Measurements from ENCODE around the gene RCOR1. TPM values are rescaled to one million over a fixed set of nuclear protein-coding genes. Genes with fewer than 3 reads are reported as not detected.
A peak's percentile ranks its signal among the peaks of the same experiment; 100 is the strongest.
"Not testable (repeated sequence)": the region's sequence is repeated elsewhere in the genome, so short reads cannot be mapped to it uniquely, and the experiment has no call there.

The RCOR1 gene
- polyA plus RNA-seq, 10 donors: 22.8 to 39.9 (median 30.9) TPM

DNA sequence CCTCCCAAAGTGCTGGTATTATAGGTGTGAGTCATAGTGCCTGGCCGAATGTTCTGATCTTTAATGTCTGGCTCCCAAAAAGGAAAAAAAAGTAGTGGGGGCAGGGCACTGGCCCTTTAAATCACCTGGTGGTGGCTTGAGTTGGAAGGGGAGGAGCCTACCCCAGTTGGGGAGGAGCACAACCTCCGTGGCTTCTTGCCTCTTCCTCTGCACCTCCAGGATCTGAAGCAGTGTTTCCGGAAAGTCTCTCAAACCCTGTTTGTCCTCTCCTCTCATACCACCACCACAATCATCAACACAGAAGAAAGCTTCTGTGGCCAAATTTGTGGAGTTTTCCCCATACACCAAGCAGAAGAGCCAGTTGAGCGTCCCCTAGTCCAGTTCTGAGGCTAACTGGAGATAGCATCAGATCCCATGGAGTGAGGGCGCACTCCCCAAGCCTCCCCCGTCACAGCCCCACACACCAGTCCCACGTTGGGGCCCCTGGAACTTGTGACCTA is 24.3 kb upstream of the RCOR1 start:
- DNase-seq: no peak

DNA sequence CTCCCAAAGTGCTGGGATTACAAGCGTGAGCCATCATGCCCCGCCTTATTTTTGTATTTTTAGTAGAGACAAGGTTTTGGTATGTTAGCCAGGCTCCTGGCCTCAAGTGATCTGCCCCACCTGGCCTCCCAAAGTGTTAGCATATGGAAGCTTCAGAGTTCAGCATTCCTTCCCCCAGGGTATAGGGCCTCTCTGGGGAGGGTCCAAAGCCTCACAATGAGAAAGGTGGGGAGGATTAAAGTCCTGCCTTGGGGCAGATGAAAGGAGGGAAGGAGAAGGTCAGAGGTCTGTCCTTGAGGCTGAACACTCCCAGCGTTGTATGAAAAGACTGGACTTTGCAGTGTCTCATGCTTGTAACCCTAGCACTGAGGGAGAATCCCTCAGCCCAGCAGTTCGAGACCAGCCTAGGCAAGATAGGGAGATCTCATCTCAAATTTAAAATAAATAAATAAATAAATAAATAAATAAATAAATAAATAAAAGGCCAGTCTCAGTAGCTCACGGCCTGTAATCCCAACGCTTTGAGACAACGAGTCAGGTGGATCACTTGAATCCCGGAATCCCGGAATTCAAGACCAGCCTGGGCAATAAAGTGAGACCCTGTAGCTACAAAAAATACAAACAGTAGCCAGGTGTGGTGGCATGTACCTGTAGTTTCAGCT is 22.0 kb upstream of the RCOR1 start:
- DNase-seq: no peak

DNA sequence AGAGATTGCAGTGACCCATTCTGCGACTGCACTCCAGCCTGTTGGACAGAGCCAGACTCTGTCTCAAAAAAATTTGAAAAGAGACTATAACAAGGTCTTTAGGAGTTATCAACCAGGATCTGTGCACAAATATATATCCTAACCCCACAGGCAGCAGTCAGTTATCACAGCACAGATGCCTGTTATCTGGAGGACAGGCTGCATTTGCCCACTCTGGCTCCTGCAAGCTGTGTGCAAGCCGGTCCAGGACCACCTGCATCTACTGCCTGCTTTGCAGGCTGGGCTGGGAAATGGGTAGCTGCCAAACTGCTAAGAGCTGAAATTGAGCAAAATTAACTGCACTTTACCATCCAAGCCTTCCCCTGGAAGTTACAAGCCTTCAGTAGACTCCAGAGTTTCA is 21.4 kb upstream of the RCOR1 start:
- DNase-seq: no peak

DNA sequence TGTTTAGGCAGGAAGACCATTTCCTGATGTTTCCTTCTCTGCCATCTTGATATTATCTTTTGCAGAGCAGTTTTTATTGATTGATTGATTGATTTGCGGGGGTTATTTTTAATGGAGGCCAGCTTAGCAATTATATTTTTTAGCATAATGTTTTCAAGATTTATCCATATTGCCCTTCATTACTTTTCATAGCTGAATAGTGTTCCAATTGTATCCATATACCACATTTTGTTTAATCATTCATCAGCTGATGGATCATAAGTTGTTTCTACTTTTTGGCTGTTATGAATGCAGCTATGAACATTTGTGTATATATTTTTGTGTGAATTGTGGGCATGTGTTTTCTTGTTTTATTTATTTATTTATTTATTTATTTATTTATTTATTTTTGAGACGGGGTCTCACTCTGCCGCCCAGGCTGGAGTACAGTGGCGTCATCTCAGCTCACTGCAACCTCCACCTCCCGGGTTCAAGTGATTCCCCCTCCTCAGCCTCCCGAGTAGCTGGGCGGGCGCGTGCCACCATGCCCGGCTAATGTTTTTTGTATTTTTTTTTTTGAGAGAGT is 20.9 kb upstream of the RCOR1 start:
- DNase-seq: no peak

DNA sequence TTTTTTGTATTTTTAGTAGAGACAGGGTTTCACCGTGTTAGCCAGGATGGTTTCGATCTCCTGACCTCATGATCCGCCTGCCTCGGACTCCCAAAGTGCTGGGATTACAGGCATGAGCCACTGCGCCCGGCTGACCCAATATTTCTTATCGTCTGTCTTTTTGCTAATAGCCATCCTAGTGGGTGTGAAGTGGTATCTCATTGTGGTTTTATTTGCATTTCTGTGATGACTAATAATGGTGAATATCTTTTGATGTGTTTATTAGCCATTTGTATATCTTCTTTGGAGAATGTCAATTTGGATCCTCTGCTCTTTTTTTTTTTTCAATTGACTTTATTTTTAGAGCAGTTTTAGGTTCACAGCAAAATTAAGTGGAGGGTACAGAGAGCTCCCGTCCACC is 19.3 kb upstream of the RCOR1 start:
- DNase-seq: not testable (repeated sequence)

GRCh38 chr14:102573591-102574046 is 18.8 kb upstream of the RCOR1 start:
- DNase-seq: no peak

GRCh38 chr14:102574281-102575159 is 17.9 kb upstream of the RCOR1 start:
- peak in 1 of 3 donors; percentile 45 for DNase-seq

- DNase-seq: no peak
Observed at GRCh38 chr14:102575160-102575845, 17.1 kb upstream of the RCOR1 start.

DNA sequence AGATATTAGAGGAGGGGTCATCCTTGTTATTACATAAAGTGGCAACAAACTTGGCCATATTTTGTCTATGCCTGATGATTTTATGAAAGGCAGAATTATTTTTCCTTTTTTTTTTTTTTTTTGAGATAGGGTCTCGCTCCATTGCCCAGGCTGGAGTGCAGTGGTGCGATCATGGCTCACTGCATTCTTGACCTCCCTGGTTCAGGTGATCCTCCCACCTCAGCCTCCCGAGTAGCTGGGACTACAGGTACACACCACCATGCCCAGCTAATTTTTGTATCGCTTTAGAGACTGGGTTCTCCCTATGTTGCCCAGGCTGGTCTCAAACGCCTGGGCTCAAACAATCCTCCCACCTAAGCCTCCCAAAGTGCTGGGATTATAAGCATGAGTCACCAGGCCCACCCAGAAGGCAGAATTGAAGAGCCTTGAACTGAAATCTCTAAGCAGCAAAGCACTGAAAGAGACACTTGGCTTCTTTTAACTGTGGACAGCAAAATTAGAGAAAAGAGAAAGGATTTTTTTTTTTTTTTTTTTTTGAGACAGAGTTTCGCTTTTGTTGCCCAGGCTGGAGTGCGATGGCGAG is 16.5 kb upstream of the RCOR1 start:
- DNase-seq: not testable (repeated sequence)

GRCh38 chr14:102578821-102579220 is 13.6 kb upstream of the RCOR1 start:
- no peak for DNase-seq

DNA sequence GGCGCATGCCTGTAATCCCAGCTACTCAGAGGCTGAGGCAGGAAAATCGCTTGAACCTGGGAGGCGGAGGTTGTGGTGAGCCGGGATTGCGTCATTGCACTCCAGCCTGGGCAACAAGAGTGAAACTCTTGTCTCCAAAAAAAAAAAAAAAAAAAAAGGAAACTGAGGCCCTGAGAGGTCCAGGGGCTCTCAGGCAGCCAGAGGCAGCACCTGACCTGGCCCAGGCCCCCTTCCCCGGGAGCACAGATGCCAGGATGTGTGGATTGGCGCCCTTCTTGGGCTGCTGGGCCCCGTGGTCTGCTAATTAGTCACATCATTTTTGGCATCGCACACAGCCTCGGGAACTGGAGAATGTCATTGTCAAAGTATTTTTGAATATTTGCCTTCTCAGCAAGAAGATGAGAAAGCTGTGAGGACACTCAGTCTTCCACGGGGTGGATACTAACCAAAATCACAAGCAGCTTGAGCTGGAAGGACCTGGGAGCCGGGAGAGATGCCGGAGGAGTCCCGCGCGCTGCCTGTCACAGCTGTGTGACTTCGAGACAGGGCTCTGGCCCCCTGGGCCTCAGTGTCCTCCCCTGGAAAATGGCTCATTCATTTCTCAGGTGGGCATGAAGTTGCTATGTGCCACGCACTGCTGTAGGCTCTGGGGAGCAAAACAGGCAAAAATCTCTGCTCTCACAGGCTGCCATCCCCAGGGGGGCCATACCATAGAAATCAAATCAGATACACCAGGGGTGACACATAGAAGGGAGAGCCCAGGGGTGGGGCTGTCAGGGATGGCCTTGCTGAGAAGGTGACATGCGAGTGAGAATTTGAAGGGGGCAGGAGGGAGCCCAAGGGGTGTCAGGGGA is 12.5 kb upstream of the RCOR1 start:
- DNase-seq: peak in 2 of 3 donors; percentile 45 to 69

DNA sequence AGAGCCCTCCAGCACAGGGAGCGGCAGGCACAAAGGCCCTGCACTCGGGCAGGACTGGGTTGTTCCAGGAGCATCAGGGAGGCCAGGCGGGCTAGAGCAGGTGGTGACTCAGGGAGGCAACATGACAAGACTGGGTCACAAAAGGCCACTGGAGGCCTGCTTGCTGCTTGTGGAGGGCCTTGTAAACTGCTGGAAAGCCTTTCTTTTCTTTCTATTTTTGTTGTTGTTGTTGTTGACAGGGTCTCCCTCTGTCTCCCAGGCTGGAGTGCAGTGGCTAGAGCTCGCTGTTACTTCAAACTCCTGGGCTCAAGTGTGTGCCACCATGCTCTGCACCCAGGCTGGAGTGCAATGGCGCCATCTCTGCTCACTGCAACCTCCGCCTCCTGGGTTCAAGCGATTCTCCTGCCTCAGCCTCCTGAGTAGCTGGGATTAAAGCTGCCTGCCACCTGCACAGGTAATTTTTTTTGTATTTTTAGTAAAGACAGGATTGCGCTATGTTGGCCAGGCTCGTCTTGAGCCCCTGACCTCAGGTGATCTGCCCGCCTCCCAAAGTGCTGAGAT is 11.8 kb upstream of the RCOR1 start:
- DNase-seq: no peak

DNA sequence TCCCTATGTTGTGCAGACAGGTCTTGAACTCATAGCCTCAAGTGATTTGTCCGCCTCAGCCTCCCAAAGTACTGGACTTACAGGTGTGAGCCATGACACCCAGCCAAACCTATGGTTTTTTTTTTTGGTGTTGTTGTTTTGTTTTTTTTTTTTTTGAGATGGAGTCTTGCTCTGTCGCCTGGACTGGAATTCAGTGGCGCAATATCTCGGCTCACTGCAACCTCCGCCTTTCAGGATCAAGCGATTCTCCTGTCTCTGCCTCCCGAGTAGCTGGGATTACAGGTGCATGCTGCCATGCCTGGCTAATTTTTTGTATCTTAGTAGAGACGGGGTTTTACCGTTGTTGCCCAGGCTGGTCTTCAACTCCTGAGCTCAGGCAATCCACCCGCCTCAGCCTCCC is 11.3 kb upstream of the RCOR1 start:
- no peak for DNase-seq

DNA sequence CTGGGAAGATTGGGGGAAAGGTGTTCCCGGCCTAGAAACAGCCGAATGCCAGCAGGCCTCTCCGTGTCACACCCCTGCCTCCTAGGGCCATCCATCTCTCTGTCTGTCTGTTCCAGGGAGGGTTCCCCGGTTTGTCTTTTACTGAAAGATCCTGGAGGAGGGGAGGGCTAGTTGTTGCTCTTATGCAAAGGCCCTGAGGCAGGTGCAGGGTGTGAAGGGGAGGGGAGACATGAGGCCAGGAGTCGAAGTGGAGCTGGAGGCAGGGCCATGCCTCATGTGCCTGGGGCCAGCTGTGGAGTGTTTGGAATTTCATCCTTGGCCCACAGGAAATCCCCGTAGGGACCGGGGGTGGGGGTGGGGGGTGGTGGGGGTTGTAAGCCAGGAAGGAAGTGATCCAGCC is 8.7 kb upstream of the RCOR1 start:
- no peak for DNase-seq

GRCh38 chr14:102584871-102585869 is 7.3 kb upstream of the RCOR1 start:
- no peak for DNase-seq

DNA sequence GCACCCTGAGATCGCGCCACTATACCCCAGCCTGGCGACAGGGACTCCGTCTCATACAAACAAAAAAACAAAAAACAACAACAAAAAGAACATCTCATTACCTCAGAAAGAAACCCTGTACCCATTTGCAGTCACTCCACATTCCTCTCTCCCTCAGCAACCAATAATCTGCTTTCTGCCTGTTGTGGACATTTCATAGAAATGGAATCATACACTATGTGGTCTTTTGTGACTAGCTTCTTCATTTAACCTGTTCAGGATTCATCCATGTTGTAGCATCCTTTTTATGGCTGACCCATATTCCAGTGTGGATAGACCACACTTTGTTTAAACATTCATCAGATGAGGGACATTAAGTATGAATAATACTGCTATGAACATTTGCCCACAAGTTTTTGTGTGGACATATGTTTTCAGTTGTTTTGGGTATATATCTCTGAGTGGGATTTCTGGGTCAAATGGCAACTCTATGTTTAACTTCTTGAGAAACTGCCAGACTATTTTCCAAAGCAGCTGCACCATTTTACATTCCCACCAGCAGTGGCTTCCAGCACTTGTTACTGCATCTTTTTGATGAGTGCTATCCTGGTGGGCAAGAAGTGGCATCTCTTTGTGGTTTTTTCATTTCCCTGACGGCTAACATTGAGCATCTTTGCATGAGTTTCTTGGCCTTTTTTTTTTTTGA is 5.9 kb upstream of the RCOR1 start:
- peak in 1 of 3 donors; percentile 31 for DNase-seq

DNA sequence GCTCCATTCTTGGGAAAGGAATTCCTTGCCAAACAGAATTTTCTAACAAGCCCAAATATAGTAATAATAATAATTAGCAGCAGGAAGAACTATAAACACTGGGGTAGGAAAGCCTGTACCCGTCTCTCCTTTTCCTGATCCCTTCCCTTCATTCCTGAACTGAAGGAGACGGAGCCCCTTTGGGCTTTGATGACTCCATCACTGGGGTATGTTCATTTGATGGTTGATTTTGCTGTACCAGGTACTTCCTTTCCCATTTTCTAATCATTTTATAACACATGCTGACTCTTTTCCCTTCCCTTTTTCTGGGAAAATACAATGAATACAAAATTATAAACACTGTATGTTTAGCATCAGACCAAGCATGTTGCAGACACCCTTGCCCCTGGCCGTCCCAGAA is 3.6 kb upstream of the RCOR1 start:
- DNase-seq: no peak

DNA sequence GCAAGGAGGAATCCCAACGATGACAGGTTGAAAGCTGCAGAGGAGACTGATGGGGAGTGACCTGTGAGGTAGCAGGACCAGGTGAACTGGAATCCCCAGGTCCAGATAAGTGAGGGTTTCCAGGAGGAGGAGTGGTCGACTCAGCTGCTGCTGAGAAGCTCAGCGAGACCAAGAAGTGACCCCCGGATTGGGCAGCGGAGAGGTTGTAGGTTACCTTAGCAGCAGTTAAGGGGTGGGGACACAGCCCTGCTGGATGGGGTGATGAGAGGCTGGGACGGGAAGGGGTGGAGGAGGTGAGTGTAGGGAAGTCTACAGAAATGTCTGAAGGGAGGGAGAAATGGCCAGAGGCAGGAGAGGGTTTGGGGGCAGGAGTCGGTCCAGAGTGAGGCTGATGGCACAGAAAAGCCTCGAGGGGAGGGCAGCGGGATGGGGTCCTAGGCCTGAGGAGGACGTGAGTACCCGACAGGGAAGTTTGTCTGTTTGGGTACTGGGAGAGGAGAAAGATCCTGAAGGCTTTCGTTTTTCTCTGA is 2.6 kb upstream of the RCOR1 start:
- DNase-seq: no peak

All from muscle of back (tissue), 11 donors.